HG03045 (cell line): ENCODE data around the gene MPEG1.
A peak's percentile ranks its signal among the peaks of the same experiment; 100 is the strongest.

Source experiments
- ATAC-seq: cut with Tn5 transposase; IDR thresholded peaks from one replicate; pipeline ENCODE4 v1.9.1; 2021; ENCODE audit warnings: mild to moderate bottlenecking, moderate library complexity; ENCODE audit not compliant: unreplicated experiment

The MPEG1 gene

DNA sequence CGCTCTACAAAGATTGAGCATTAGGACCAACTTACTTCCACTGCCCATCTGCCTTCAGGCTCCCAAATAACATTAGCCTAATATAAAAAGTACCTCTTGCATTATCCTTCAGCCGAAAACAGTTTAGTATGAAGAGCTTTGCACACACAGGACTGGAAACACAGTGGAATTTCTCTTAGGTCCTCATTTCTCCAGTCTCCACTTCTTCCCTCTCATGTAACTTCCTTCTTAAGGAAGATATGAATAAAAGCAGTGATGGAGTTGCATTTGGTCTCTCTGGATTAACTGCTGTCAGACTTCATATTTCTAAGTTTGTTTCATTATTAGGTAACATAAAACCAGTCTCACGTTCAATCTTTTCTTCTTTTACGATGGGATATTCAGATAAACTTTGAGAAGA lies 5.6 kb upstream of the MPEG1 start:
- ATAC-seq: no peak

- peak; percentile 87 for ATAC-seq
Observed at GRCh38 chr11:59216641-59217564, 4.2 kb upstream of the MPEG1 start.

- ATAC-seq: no peak
Observed at GRCh38 chr11:59214141-59214893, 1.6 kb upstream of the MPEG1 start.

DNA sequence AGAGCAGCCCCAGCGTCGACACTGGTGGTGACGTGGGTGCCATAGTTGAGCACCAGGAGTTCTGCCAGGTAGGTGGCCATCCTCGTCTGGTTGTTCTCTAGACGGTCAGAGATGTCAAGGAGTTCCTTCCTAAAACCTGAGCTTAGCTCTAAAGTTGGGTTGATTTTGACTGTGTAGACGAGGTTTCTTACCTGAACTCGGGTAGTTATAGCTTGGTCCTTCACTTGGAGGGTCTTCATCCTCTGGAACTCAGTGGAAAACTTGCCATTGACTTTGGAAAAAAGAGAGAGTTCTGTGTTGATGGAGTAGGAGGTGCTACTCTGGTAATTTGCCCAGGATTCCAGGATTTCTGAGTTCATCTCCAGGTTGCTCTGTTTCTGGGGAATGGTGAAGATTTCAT lies 505 bp downstream of the MPEG1 start:
- ATAC-seq: no peak

- ATAC-seq: no peak
Observed at GRCh38 chr11:59208956-59209355, 3.8 kb downstream of the MPEG1 start.

GRCh38 chr11:59207988-59208451 lies 4.7 kb downstream of the MPEG1 start:
- peak; percentile 72 for ATAC-seq

DNA sequence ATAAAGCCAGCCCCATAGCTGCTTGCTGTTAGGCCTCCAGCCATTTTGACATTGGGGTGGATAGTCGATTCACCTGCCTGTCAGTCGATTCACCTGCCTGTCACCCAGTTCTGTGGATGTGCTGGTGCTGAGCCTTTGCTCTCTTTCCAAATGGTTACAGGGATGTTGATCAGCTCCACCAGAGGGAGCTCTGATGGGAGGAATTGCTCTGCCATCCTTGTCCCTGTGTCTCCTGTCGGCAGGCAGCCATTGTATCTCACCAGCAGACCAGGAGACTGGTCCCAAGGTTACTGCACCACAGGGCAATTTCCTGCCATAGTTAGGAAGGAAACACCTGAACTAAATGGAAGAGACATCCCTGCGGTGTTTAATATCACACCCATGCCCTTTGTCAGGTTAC lies 6.1 kb downstream of the MPEG1 start:
- ATAC-seq: no peak

- ATAC-seq: no peak
Observed at GRCh38 chr11:59205648-59206047, 7.1 kb downstream of the MPEG1 start.

DNA sequence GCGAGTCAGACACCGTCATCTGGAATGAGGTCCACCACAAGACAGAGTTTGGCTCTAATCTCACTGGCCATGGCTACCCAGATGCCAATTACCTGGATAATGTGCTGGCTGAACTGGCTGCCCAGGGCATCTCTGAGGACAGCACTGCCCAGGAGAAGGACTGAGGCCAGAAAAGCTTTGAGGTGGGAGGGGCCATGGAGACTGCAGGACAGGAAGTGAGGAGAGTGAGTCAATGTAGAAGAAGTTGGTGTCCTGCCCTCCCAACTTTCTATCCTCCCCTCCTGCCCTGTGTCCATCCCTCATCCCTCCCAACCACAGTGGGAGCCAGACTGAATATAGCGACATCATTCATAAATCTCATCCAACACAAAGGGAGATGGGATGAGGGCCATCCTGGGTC lies 8.0 kb downstream of the MPEG1 start:
- no peak for ATAC-seq

GRCh38 chr11:59201353-59201752 lies 11.4 kb downstream of the MPEG1 start:
- ATAC-seq: no peak

- no peak for ATAC-seq
Observed at GRCh38 chr11:59200423-59200746, 12.3 kb downstream of the MPEG1 start.

DNA sequence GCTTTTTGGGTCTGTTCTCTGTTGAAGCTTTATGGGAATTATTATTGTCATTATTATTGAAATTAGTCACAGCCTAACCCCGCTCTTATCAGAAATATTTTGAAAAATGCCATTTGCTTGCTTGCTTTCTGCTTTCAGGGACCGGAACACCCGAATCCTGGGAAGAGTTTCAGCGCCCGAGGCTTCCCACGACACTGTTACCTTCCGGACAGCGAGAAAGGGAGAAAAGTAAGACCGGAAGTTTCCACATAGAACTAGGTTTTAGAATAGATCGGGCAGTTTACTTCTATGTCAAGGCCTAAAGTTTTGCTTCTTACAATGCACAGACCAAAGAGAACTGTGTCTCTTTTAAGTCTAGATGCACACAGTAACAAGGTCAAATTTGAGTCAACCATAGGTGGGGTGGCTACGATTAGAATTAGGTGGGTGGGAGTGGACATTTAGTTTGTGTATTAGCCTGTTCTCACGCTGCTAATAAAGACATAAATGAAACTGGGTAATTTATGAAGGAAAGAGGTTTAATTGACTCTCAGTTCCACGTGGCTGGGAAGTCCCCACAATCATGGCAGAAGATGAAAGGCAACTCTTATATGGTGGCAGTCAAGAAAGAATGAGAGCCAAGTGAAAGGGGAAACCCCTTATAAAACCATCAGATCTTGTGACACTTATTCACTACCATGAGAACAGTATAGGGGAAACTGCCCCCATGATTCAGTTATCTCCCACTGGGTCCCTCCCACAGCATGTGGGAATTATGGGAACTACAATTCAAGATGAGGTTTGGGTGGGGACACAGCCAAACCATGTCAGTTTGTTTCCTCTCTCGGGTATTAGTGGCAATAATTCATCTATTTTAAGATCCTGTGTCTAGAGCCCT lies 12.9 kb downstream of the MPEG1 start:
- no peak for ATAC-seq

DNA sequence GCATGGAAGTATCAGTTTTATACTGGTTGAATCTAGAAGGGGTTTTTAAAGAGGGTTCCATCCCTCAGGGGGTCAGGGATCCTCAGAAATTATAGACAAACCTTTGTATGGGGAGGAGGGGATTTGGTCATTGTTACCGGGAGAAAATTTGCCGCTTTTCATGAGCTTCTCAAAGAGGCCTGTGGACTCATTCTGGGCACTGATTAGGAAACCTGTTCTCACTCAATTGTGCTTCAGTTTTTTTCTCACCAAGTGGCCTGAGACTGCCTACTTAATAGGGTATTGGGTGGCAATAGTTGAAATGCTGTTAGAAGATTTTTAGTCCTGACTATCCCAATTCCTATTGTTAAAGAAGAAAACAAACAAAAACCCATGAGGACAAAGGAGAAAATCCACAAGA lies 14.0 kb downstream of the MPEG1 start:
- no peak for ATAC-seq

- ATAC-seq: no peak
Observed at GRCh38 chr11:59197991-59198390, 14.7 kb downstream of the MPEG1 start.

- no peak for ATAC-seq
Observed at GRCh38 chr11:59196777-59197176, 15.9 kb downstream of the MPEG1 start.

DNA sequence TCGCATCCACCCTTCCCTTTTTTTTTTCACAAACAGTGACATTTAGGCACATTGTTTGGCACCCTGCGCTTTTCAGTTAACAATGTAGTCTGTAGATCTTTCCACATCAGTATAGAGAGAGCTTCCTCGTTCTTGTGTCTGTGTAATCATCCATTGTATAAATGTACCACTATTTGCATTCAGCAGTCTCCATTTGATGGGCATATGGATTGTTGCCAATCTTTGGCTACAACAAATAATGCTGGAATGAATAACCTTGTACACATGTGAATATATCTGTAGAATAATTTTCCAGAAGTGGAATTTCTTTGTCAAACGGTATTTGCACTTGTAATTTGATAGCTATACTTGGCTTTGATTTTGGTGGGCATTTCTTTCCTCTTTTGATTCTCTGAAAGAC lies 17.1 kb downstream of the MPEG1 start:
- no peak for ATAC-seq

DNA sequence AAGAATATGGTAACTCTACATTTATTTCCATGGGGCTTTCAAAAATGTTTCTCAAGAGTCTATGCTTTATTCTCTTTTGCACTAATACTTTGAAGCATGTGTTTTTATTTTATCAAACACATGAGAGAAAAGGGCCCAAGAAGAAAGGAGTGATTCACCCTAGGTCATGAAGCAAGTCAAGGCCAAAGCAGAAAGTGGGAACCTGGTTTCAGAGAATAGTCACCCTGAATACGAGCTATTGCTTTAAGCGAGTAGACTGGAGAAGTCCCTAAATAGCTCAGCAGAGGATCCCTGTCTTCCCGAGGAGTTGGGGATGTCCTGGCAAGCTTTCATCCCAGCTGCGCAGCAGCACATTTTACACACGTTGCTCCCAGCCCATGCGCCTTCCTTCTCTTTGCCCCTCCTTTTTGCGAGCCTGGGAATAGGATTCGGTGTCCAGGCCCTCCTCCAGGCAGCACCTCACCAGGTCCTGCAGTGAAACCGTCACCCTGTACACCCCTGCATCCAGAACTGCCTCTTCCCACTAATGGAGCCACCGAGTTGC lies 19.1 kb downstream of the MPEG1 start:
- ATAC-seq: no peak

DNA sequence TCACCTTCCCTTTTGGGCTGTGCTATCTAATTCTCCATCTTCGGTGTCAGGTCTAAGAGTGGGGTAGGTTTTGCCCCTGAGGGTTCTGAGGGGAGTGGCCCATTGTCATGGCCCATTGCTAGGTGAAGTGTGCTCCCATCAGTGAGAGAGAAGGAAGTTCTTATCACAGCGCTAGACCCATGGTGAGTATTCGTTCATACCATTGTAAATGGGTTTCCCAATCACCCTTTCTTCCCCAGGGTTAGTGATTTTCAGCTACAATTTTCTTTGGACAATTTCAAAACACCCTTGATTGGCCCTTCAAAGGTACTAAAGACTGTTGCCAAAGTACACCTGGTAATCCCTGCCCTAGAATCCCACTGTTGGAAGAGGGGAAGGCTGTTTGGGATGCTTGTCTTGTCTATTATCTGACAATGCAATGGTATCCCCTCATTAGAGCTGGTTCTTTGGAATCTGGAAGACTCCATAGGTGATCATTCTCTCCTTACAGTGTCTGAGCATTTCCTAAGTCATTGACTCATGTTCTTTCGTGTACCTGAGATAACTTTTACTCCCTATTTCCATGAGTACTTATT lies 20.2 kb downstream of the MPEG1 start:
- ATAC-seq: no peak

GRCh38 chr11:59191890-59192289 lies 20.8 kb downstream of the MPEG1 start:
- ATAC-seq: no peak

- no peak for ATAC-seq
Observed at GRCh38 chr11:59191095-59191494, 21.6 kb downstream of the MPEG1 start.

GRCh38 chr11:59189986-59190385 lies 22.7 kb downstream of the MPEG1 start:
- no peak for ATAC-seq
